Activated T-helper 1 cell treated with Interleukin-2 at 50 U/mL for 16 hours (primary cell): Measurements from ENCODE around the gene CITED2.
"Not testable (repeated sequence)": the region's sequence is repeated elsewhere in the genome, so short reads cannot be mapped to it uniquely, and the experiment has no call there.

Experiments
- DNase-seq: peaks from one replicate; pipeline ENCODE4 v3.0.0-alpha.2; 2020; ENCODE audit warnings: low read depth

Gene CITED2

GRCh38 chr6:139364302-139364981 is 10.0 kb downstream of the CITED2 start:
- DNase-seq, result no peak

GRCh38 chr6:139363797-139364196 is 10.7 kb downstream of the CITED2 start:
- DNase-seq, result not testable (repeated sequence)

- not testable (repeated sequence) for DNase-seq
These were observed 11.3 kb downstream of the CITED2 start for GRCh38 chr6:139363123-139363522.

- DNase-seq, result no peak
These were observed 13.2 kb downstream of the CITED2 start for GRCh38 chr6:139361211-139361610.

- DNase-seq, result no peak
These were observed 17.5 kb downstream of the CITED2 start for GRCh38 chr6:139356924-139357323.

- no peak for DNase-seq
These were observed 18.5 kb downstream of the CITED2 start for GRCh38 chr6:139355777-139356445.

GRCh38 chr6:139355172-139355571 is 19.3 kb downstream of the CITED2 start:
- no peak for DNase-seq

GRCh38 chr6:139354189-139354588 is 20.3 kb downstream of the CITED2 start:
- DNase-seq, result no peak

- DNase-seq, result no peak
These were observed 24.9 kb downstream of the CITED2 start for GRCh38 chr6:139349464-139350020.

GRCh38 chr6:139346392-139346791 is 28.1 kb downstream of the CITED2 start:
- DNase-seq, result no peak

- no peak for DNase-seq
These were observed 30.1 kb downstream of the CITED2 start for GRCh38 chr6:139344186-139344963.

- no peak for DNase-seq
These were observed 31.2 kb downstream of the CITED2 start for GRCh38 chr6:139343052-139343750.

GRCh38 chr6:139341060-139341459 is 33.4 kb downstream of the CITED2 start:
- no peak for DNase-seq

GRCh38 chr6:139338795-139339194 is 35.7 kb downstream of the CITED2 start:
- DNase-seq, result no peak

- no peak for DNase-seq
These were observed 36.6 kb downstream of the CITED2 start for GRCh38 chr6:139337830-139338229.

- no peak for DNase-seq
These were observed 37.4 kb downstream of the CITED2 start for GRCh38 chr6:139337001-139337400.

GRCh38 chr6:139336488-139336887 is 38.0 kb downstream of the CITED2 start:
- DNase-seq, result no peak

- no peak for DNase-seq
These were observed 38.8 kb downstream of the CITED2 start for GRCh38 chr6:139335447-139336210.

GRCh38 chr6:139334806-139335446 is 39.5 kb downstream of the CITED2 start:
- DNase-seq, result no peak

- DNase-seq, result no peak
These were observed 43.5 kb downstream of the CITED2 start for GRCh38 chr6:139330826-139331500.
